Tibial nerve (tissue), 4 donors: Measurements from ENCODE around the gene FER. TPM values are rescaled to one million over a fixed set of nuclear protein-coding genes. Genes with fewer than 3 reads are reported as not detected.
"Not testable (repeated sequence)": the region's sequence is repeated elsewhere in the genome, so short reads cannot be mapped to it uniquely, and the experiment has no call there.

Experiments
- DNase-seq, 2 donors: peaks; one replicate each; pipeline ENCODE4 v3.0.0-alpha.2; 2019; ENCODE audit warnings: low spot score in 2 of 2
- H3K27ac ChIP-seq, 4 donors: fragments of 200-600 bp; sonication (generic) in 3 of 4; one replicate each; pipeline ENCODE4 v1.5.1; 2017 to 2019; ENCODE audit warnings: mild to moderate bottlenecking in 1 of 4
- H3K27me3 ChIP-seq, 2 donors: fragments of 200-600 bp; sonication (generic) in 1 of 2; one replicate each; pipeline versions ENCODE4 v1.5.1 to v1.6.0; 2017 to 2019
- H3K36me3 ChIP-seq, 3 donors: fragments of 200-600 bp; sonication (generic); one replicate each; pipeline ENCODE4 v1.5.1; 2018 to 2019
- H3K4me1 ChIP-seq, 4 donors: fragments of 200-600 bp; sonication (generic) in 3 of 4; one replicate each; pipeline ENCODE4 v1.5.1; 2017 to 2019
- H3K4me3 ChIP-seq, 4 donors: fragments of 200-600 bp; sonication (generic) in 3 of 4; one replicate each; pipeline ENCODE4 v1.5.1; 2017 to 2019; ENCODE audit warnings: mild to moderate bottlenecking in 1 of 4, moderate library complexity in 1 of 4
- H3K9me3 ChIP-seq, 4 donors: fragments of 200-600 bp; sonication (generic) in 3 of 4; one replicate each; pipeline ENCODE4 v1.5.1; 2017 to 2019
- EP300 ChIP-seq, 2 donors: sonication (generic); formaldehyde crosslinking; IDR thresholded peaks; one replicate each; pipeline ENCODE4 v1.6.1; 2017; ENCODE audit warnings: antibody characterized with exemption in 2 of 2, mild to moderate bottlenecking in 1 of 2
- POLR2A ChIP-seq, 2 donors: fragments of 450-650 bp; IDR thresholded peaks; one replicate each; pipeline ENCODE4 v1.6.1; 2017; ENCODE audit warnings: antibody characterized with exemption in 2 of 2, mild to moderate bottlenecking in 2 of 2, moderate library complexity in 2 of 2
- WGBS, 2 donors: methylation state at CpG; one replicate each; pipeline ENCODE4 v1.1.5; 2018; 5-methylcytosine and 5-hydroxymethylcytosine counted together
- total RNA-seq, 4 donors: library from RNA; depleted of rRNA; stranded (reverse); fragments of >200 nt; gene quantifications; one replicate each; pipeline ENCODE4 v1.1.0, GENCODE V29; 2016
- TF ChIP-seq, protein P1 (sequence below), 5 experiments: fragments of 200-600 bp in 3 of 5; fragments of 450-650 bp in 2 of 5; sonication (generic) in 3 of 5; IDR thresholded peaks; one replicate each; pipeline ENCODE4 v1.5.1; 2016 to 2019; ENCODE audit warnings: antibody characterized with exemption in 5 of 5, mild to moderate bottlenecking in 3 of 5, moderate library complexity in 2 of 5

FER gene
- total RNA-seq, 4 donors from 2014 or later = 28.5 to 50.9 (median 39.6) TPM

- Histone ChIP-seq H3K4me3 (no peak overlapping the region), H3K9me3 (no peaks in the 10 kb centered on the region), H3K27ac (no peak overlapping the region), H3K4me1 (peaks cover 0 to 20% (median 0%) of the 10 kb centered on the region in 4 donors), H3K36me3 (peaks cover 0 to 17% (median 0%) of the 10 kb centered on the region in 3 donors), H3K27me3 (no peaks in the 10 kb centered on the region)
- WGBS, 2 donors = 87 to 97% methylated on average over 5 of the region's 5 CpGs
- TF ChIP-seq EP300 (IDR thresholded peaks at IDR 0.05) = no peak
- TF ChIP-seq POLR2A (IDR thresholded peaks at IDR 0.05) = no peak
- TF ChIP-seq, protein P1, sequence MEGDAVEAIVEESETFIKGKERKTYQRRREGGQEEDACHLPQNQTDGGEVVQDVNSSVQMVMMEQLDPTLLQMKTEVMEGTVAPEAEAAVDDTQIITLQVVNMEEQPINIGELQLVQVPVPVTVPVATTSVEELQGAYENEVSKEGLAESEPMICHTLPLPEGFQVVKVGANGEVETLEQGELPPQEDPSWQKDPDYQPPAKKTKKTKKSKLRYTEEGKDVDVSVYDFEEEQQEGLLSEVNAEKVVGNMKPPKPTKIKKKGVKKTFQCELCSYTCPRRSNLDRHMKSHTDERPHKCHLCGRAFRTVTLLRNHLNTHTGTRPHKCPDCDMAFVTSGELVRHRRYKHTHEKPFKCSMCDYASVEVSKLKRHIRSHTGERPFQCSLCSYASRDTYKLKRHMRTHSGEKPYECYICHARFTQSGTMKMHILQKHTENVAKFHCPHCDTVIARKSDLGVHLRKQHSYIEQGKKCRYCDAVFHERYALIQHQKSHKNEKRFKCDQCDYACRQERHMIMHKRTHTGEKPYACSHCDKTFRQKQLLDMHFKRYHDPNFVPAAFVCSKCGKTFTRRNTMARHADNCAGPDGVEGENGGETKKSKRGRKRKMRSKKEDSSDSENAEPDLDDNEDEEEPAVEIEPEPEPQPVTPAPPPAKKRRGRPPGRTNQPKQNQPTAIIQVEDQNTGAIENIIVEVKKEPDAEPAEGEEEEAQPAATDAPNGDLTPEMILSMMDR (IDR thresholded peaks at IDR 0.05) = no peak
- DNase-seq = no peak
These were observed 45.5 kb downstream of the FER start for GRCh38 chr5:108793207-108793606.

- peaks cover 0 to 15% (median 0%) of the 10 kb centered on the region in 3 donors for H3K36me3 ChIP-seq
- peaks cover 0 to 17% (median 0%) of the 10 kb centered on the region in 4 donors for H3K4me1 ChIP-seq
- H3K9me3 ChIP-seq, H3K27ac ChIP-seq, DNase-seq, H3K4me3 ChIP-seq, H3K27me3 ChIP-seq: not testable (repeated sequence)
- WGBS, 2 donors = 70 to 100% methylated on average over 2 to 4 of the region's 4 CpGs
These were observed 46.7 kb downstream of the FER start for GRCh38 chr5:108794349-108794748.

GRCh38 chr5:108797396-108797795, 49.7 kb downstream of the FER start:
- H3K36me3 ChIP-seq = peaks cover 0 to 24% (median 0%) of the 10 kb centered on the region in 3 donors
- H3K9me3 ChIP-seq = no peaks in the 10 kb centered on the region
- H3K4me3 ChIP-seq = no peak overlapping the region
- no peak for DNase-seq
- no peak overlapping the region for H3K27ac ChIP-seq
- H3K27me3 ChIP-seq = no peaks in the 10 kb centered on the region
- peaks cover 0 to 19% (median 0%) of the 10 kb centered on the region in 4 donors for H3K4me1 ChIP-seq
- TF ChIP-seq EP300 (IDR thresholded peaks at IDR 0.05) (no peak), POLR2A (IDR thresholded peaks at IDR 0.05) (no peak)
- TF ChIP-seq, protein P1 (IDR thresholded peaks at IDR 0.05) = no peak
- WGBS, 2 donors = 65 to 82% methylated on average over 2 of the region's 2 CpGs

DNA sequence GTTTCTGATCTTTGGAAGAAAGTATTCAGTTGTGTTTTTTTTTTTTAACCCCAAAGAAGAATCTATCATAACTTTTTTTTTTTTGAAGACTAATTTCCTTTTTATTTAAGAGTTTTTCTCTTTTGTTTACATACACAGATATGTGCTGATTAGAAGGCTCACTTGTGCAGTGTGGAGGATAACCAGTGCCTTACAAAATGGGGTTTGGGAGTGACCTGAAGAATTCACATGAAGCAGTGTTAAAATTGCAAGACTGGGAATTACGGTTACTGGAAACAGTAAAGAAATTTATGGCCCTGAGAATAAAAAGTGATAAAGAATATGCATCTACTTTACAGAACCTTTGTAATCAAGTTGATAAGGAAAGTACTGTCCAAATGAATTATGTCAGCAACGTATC, 50.3 kb downstream of the FER start:
- no peak for DNase-seq
- no peak overlapping the region for H3K4me3 ChIP-seq
- peaks cover 0 to 29% (median 0%) of the 10 kb centered on the region in 3 donors for H3K36me3 ChIP-seq
- H3K27ac ChIP-seq = no peak overlapping the region
- TF ChIP-seq EP300 (IDR thresholded peaks at IDR 0.05) = no peak
- TF ChIP-seq, protein P1 (IDR thresholded peaks at IDR 0.05) = no peak
- no peak for TF ChIP-seq POLR2A (IDR thresholded peaks at IDR 0.05)
- WGBS, 2 donors = 49 to 53% methylated on average over 2 of the region's 2 CpGs
- H3K9me3 ChIP-seq = no peaks in the 10 kb centered on the region
- H3K4me1 ChIP-seq = peaks cover 0 to 19% (median 0%) of the 10 kb centered on the region in 4 donors
- H3K27me3 ChIP-seq = no peaks in the 10 kb centered on the region

- H3K27ac ChIP-seq = no peak overlapping the region
- peaks cover 0 to 6% (median 3%) of the 10 kb centered on the region in 4 donors for H3K9me3 ChIP-seq
- peaks cover 0 to 29% (median 0%) of the 10 kb centered on the region in 3 donors for H3K36me3 ChIP-seq
- TF ChIP-seq POLR2A (IDR thresholded peaks at IDR 0.05) = no peak
- TF ChIP-seq EP300 (IDR thresholded peaks at IDR 0.05) = no peak
- TF ChIP-seq, protein P1 (IDR thresholded peaks at IDR 0.05) = no peak
- H3K4me3 ChIP-seq = no peak overlapping the region
- 83 to 88% methylated on average over 3 of the region's 3 CpGs for WGBS, 2 donors
- no peak for DNase-seq
- H3K4me1 ChIP-seq = peaks cover 0 to 19% (median 0%) of the 10 kb centered on the region in 4 donors
- no peaks in the 10 kb centered on the region for H3K27me3 ChIP-seq
These were observed 51.0 kb downstream of the FER start for GRCh38 chr5:108798513-108799265.
